SK-N-SH treated with all-trans-retinoic acid at 6 μM for 48 hours (cell line): Measurements from ENCODE around the gene SSTR1.

Source experiments
- ATAC-seq: fragments of 200-7000 bp; cut with Tn5 transposase; 3 replicates; pipeline ENCODE4 v1.9.1; 2020; ENCODE audit warnings: mild to moderate bottlenecking, moderate library complexity
- ARNTL ChIP-seq: fragments of 450-650 bp; formaldehyde crosslinking; IDR thresholded peaks from 2 replicates; pipeline ENCODE4 v1.5.0; 2020; ENCODE audit warnings: low read depth, mild to moderate bottlenecking, moderate library complexity, borderline replicate concordance
- BACH2 ChIP-seq: fragments of 250-450 bp; sonication (Bioruptor Pico); IDR thresholded peaks from 2 replicates; pipeline ENCODE4 v1.9.0; 2021; ENCODE audit warnings: mild to moderate bottlenecking, borderline replicate concordance
- CSDC2 ChIP-seq: fragments of 250-450 bp; sonication (Bioruptor Pico); IDR thresholded peaks from 2 replicates; pipeline ENCODE4 v1.5.0; 2020; ENCODE audit warnings: mild to moderate bottlenecking, moderate library complexity
- CSRNP3 ChIP-seq: fragments of 250-450 bp; sonication (Bioruptor Pico); IDR thresholded peaks from 2 replicates; pipeline ENCODE4 v1.5.1; 2021; ENCODE audit warnings: mild to moderate bottlenecking, moderate library complexity
- ESRRG ChIP-seq: fragments of 250-450 bp; sonication (Bioruptor Pico); IDR thresholded peaks from 2 replicates; pipeline ENCODE4 v1.6.1; 2021; ENCODE audit warnings: mild to moderate bottlenecking
- GLIS3 ChIP-seq: fragments of 250-450 bp; sonication (Bioruptor Pico); IDR thresholded peaks from 2 replicates; pipeline ENCODE4 v1.5.0; 2020; ENCODE audit warnings: mild to moderate bottlenecking, moderate library complexity
- ISL1 ChIP-seq: fragments of 250-450 bp; sonication (Bioruptor Pico); IDR thresholded peaks from 2 replicates; pipeline ENCODE4 v2.1.2; 2022; ENCODE audit warnings: mild to moderate bottlenecking, moderate library complexity
- OSR1 ChIP-seq: fragments of 250-450 bp; sonication (Bioruptor Pico); IDR thresholded peaks from 2 replicates; pipeline ENCODE4 v1.8.0; 2022; ENCODE audit warnings: moderate library complexity, mild to moderate bottlenecking, inconsistent platforms
- POU6F1 ChIP-seq: fragments of 250-450 bp; sonication (Bioruptor Pico); IDR thresholded peaks from 2 replicates; pipeline ENCODE4 v1.8.0; 2021; ENCODE audit warnings: low read depth, mild to moderate bottlenecking, moderate library complexity, borderline replicate concordance
- PPARA ChIP-seq: fragments of 250-450 bp; sonication (Bioruptor Pico); IDR thresholded peaks from 2 replicates; pipeline ENCODE4 v1.5.0; 2020; ENCODE audit warnings: mild to moderate bottlenecking, borderline replicate concordance
- SNAI2 ChIP-seq: fragments of 250-450 bp; sonication (Bioruptor Pico); IDR thresholded peaks from 2 replicates; pipeline ENCODE4 v1.5.0; 2020; ENCODE audit warnings: mild to moderate bottlenecking, moderate library complexity
- TCF4 ChIP-seq: fragments of 250-450 bp; sonication (Bioruptor Pico); IDR thresholded peaks from 2 replicates; pipeline ENCODE4 v1.8.0; 2021; ENCODE audit warnings: mild to moderate bottlenecking, moderate library complexity, borderline replicate concordance
- TSHZ2 ChIP-seq: fragments of 250-450 bp; sonication (Bioruptor Pico); IDR thresholded peaks from 2 replicates; pipeline ENCODE4 v1.5.0; 2020; ENCODE audit warnings: mild to moderate bottlenecking, moderate library complexity
- ZC3H10 ChIP-seq: fragments of 250-450 bp; sonication (Bioruptor Pico); IDR thresholded peaks from 2 replicates; pipeline ENCODE4 v1.5.1; 2021; ENCODE audit warnings: mild to moderate bottlenecking, moderate library complexity
- ZFP3 ChIP-seq: fragments of 250-450 bp; sonication (Bioruptor Pico); IDR thresholded peaks from 2 replicates; pipeline ENCODE4 v1.5.0; 2020; ENCODE audit warnings: mild to moderate bottlenecking, moderate library complexity
- ZFP30 ChIP-seq: fragments of 450-650 bp; formaldehyde crosslinking; IDR thresholded peaks from 2 replicates; pipeline ENCODE4 v1.5.0; 2022; ENCODE audit warnings: mild to moderate bottlenecking, moderate library complexity
- ZNF565 ChIP-seq: fragments of 450-650 bp; formaldehyde crosslinking; conservative IDR thresholded peaks from 2 replicates; pipeline ENCODE4 v1.5.0; 2020; ENCODE audit warnings: low read depth, mild to moderate bottlenecking, moderate library complexity
- ZNF70 ChIP-seq: fragments of 450-650 bp; formaldehyde crosslinking; IDR thresholded peaks from 2 replicates; pipeline ENCODE4 v1.5.0; 2020; ENCODE audit warnings: mild to moderate bottlenecking, moderate library complexity
- ZNF8 ChIP-seq: fragments of 450-650 bp; formaldehyde crosslinking; IDR thresholded peaks from 2 replicates; pipeline ENCODE4 v1.5.0; 2020; ENCODE audit warnings: mild to moderate bottlenecking, moderate library complexity
- TF ChIP-seq, protein P1 (sequence below): fragments of 250-450 bp; sonication (Bioruptor Pico); IDR thresholded peaks from 2 replicates; pipeline ENCODE4 v1.5.1; 2020; ENCODE audit warnings: low read depth, mild to moderate bottlenecking, moderate library complexity

SSTR1 gene

GRCh38 chr14:38253676-38254075 is 46.0 kb downstream of the SSTR1 start (continued):
- TF ChIP-seq TSHZ2 (CRISPR knock-in tag) (no peak), ZC3H10 (CRISPR knock-in tag) (no peak)

DNA sequence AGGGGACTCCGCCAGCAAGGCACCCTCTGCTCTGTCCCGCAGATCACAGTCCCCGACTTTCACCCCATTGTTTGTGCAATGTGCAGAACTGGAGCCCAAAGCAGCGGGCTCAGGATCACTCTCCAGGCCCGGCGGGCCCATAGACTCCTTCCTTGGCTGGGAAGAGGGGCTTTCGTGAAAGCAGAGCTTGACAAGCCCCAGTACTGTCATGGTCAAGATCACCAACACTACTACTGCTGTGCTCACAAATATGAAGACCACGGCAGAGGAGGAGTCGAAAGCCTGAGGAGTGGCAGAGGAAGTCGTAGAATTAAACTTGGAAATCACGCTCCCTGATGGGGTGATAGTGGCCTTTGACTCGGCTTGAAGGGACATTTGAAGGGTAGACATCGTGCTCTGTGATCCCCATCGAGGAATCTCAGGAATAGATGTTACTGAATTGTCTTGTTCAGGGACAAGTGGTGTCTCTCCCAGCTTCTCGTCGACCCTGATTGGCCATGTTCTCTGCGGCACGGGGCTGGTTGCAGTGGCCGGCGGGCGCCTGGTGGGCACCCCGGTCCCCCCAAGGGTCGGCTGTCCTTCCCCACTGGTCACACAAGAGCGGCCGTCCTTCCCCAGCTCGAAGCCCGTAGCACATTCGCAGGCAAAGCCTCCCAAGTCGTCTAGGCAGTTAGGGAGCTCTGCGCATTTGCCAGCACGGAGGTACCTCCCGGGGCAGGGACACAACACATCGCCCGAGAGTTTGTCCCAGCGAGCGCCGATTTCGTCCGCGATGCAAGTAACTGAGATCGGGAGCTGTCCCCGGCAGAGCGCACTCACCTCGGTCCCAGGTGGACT is 47.1 kb downstream of the SSTR1 start:
- TF ChIP-seq PPARA (CRISPR knock-in tag) = no peak
- peak; percentile 57; the same call in 2 of the 3 replicates for ATAC-seq

DNA sequence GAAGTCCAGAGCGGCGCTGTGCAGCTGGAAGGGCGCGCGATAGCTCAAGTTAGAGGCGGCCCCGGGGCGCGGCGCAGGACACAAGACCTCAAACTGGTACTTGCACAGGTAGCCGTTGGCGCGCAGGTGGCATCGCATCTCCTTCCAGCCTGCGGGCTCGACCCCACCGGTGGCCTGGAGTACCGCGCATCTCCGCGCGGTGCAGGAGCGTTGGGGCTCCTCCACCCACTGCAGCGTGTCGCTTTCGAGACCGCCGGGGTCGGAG is 47.6 kb downstream of the SSTR1 start:
- peak; percentile 61 for ATAC-seq
- TF ChIP-seq CSDC2 (no peak), PPARA (CRISPR knock-in tag) (no peak), ZNF565 (CRISPR knock-in tag) (no peak), ZC3H10 (CRISPR knock-in tag) (no peak), ARNTL (CRISPR knock-in tag) (no peak), ZNF8 (CRISPR knock-in tag) (no peak), TCF4 (no peak), ZNF70 (CRISPR knock-in tag) (no peak), ESRRG (CRISPR knock-in tag) (no peak), CSRNP3 (no peak), ZFP3 (CRISPR knock-in tag) (no peak), GLIS3 (CRISPR knock-in tag) (no peak)
- TF ChIP-seq, protein P1, sequence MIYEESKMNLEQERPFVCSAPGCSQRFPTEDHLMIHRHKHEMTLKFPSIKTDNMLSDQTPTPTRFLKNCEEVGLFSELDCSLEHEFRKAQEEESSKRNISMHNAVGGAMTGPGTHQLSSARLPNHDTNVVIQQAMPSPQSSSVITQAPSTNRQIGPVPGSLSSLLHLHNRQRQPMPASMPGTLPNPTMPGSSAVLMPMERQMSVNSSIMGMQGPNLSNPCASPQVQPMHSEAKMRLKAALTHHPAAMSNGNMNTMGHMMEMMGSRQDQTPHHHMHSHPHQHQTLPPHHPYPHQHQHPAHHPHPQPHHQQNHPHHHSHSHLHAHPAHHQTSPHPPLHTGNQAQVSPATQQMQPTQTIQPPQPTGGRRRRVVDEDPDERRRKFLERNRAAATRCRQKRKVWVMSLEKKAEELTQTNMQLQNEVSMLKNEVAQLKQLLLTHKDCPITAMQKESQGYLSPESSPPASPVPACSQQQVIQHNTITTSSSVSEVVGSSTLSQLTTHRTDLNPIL (CRISPR knock-in tag) = no peak

DNA sequence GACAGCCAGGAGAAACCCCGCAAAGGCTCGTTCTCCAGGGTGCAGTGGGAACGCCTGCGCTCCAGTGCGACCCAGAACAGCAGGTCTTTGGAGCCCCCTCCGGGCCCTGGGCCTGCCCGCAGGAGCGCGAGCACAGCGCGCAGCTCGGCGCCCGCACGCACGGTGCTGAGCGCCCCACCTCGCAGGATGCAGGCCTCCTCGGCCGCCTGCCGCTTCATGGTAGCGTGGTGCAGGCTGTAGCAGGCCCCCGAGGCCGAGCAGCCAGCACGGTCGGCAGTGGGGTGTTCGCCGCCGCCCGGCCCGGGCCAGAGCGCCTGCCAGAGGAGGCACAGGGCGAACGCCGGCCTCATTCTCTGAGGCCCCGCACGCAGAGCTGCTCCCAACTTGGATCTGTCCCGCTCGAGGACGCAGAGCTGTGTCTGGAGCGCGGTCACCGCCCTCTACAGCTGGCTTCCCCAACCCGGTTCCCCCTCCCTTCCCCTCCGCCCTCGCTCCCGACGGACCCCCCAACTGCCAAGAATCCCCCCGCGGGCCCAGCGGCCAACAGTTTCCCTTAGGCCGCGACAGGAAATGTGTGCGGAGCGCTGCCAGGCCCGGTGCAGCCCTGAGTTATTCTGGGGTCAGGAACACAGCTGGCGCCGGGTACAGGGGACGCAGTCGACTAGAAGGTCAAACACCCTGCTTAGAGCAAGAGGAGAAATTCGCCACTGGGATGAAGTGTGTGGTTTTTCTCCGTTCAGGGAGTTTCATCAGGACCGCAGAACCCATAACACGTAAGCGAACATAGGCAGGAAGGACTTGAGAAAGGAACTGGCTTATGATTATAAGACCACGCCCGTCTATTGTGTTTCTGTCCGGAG is 48.2 kb downstream of the SSTR1 start, which contains the start of gene CLEC14A:
CLEC14A (minus strand) TSS at position 421 of the 860 bp plus-strand sequence; CDS start at position 350, 71 bp downstream.
- peak; percentile 76 for ATAC-seq

GRCh38 chr14:38256533-38256840 is 48.8 kb downstream of the SSTR1 start:
- ATAC-seq = peak; percentile 44; the same call in 2 of the 3 replicates
- no peak for TF ChIP-seq BACH2 (CRISPR knock-in tag)
- TF ChIP-seq ZFP3 (CRISPR knock-in tag) = no peak
- TF ChIP-seq TSHZ2 (CRISPR knock-in tag) = no peak
- TF ChIP-seq TCF4 = no peak
- TF ChIP-seq POU6F1 = no peak
- no peak for TF ChIP-seq SNAI2 (CRISPR knock-in tag)
- TF ChIP-seq, protein P1 (CRISPR knock-in tag) = no peak
- TF ChIP-seq ZC3H10 (CRISPR knock-in tag) = no peak
- no peak for TF ChIP-seq ESRRG (CRISPR knock-in tag)
- no peak for TF ChIP-seq ARNTL (CRISPR knock-in tag)
- TF ChIP-seq ZFP30 = no peak
- no peak for TF ChIP-seq GLIS3 (CRISPR knock-in tag)
- no peak for TF ChIP-seq OSR1 (CRISPR knock-in tag)
- no peak for TF ChIP-seq ZNF8 (CRISPR knock-in tag)

More for the DNA sequence above, 48.2 kb downstream of the SSTR1 start, which contains the start of gene CLEC14A:
- no peak for TF ChIP-seq ISL1 (CRISPR knock-in tag)
